Psoas muscle (tissue), 8 donors: Measurements from ENCODE around the gene HNF1B. TPM values are rescaled to one million over a fixed set of nuclear protein-coding genes. Genes with fewer than 3 reads are reported as not detected.

Experiments used
- ATAC-seq, 4 donors: fragments of 200-7000 bp; cut with Tn5 transposase; one replicate each; pipeline ENCODE4 v1.9.1; 2020; ENCODE audit warnings: moderate library complexity in 3 of 4, mild to moderate bottlenecking in 2 of 4
- DNase-seq, 2 donors: peaks; one replicate each; pipeline ENCODE4 v3.0.0-alpha.2; 2020
- H3K27ac ChIP-seq: fragments of 200-600 bp; one replicate; pipeline ENCODE4 v1.8.0; 2022
- H3K27me3 ChIP-seq, 3 donors: fragments of 200-600 bp in 1 of 3; one replicate each; pipeline versions ENCODE4 v1.6.1 to v1.8.0; 2013 to 2022; ENCODE audit warnings: low read length in 2 of 3, mild to moderate bottlenecking in 2 of 3, moderate library complexity in 1 of 3; ENCODE audit not compliant: insufficient read depth in 3 of 3
- H3K36me3 ChIP-seq, 2 donors: fragments of 200-600 bp in 1 of 2; one replicate each; pipeline versions ENCODE4 v1.6.1 to v1.8.0; 2013 to 2022; ENCODE audit warnings: low read depth in 1 of 2, mild to moderate bottlenecking in 1 of 2, moderate library complexity in 1 of 2; ENCODE audit not compliant: insufficient read depth in 1 of 2
- H3K4me1 ChIP-seq: fragments of 200-600 bp; one replicate; pipeline ENCODE4 v1.8.0; 2022
- H3K4me3 ChIP-seq: fragments of 200-600 bp; one replicate; pipeline ENCODE4 v1.8.0; 2022; ENCODE audit warnings: mild to moderate bottlenecking
- H3K9me3 ChIP-seq: fragments of 200-600 bp; one replicate; pipeline ENCODE4 v1.8.0; 2022
- CTCF ChIP-seq: fragments of 200-600 bp; IDR thresholded peaks from one replicate; pipeline ENCODE4 v1.8.0; 2022; ENCODE audit warnings: antibody characterized with exemption
- WGBS, 3 donors: extraction: QIAGEN DNeasy Blood & Tissue Kit; methylation state at CpG; one replicate each; pipeline versions ENCODE4 v1.1.6 to v1.1.7; 2013; 5-methylcytosine and 5-hydroxymethylcytosine counted together
- intact Hi-C, 2 donors: fragments of 100-400 bp; cut with DNase I; formaldehyde crosslinking; loops; one replicate each; pipeline versions ENCODE4 v1.11.0 to v1.14.2; 2022
- polyA plus RNA-seq, 3 donors: library from polyadenylated mRNA; stranded (reverse); fragments of 200-250 nt; gene quantifications; one replicate each; pipeline ENCODE4 v1.2.3, GENCODE V29; 2013
- total RNA-seq, 4 donors: library from RNA; stranded (reverse); fragmentation: NEBNext Ultra II Directional in 2 of 4; extraction: Animal tissue kit (Norgen Biotek cat#: 25700) in 2 of 4; gene quantifications; one replicate each; pipeline versions ENCODE4 v1.2.1 to v1.2.4, GENCODE V29; 2021 to 2023
- donor health status: healthy with polysubstance abuse.
- donor health status: DM: no; HTN: no; CAD: no; lungs with moderate emphysema.
- donor health status: Bipolar disorder and iron deficiency.
- donor health status: healthy.
- donor health status: DM: yes; HTN: yes; CAD: no.
- donor health status: DM: no; HTN: no; CAD: no.
- donor health status: DM: no; HTN: no; CAD: no.
- donor health status: DM: yes; HTN: yes; CAD: no.

The HNF1B gene
- total and polyA plus RNA-seq, 7 donors, result 0.03 TPM; not detected in 6

- H3K4me1 ChIP-seq, result no peaks in the 10 kb centered on the region
- H3K27me3 ChIP-seq, result no peaks in the 10 kb centered on the region
- intact Hi-C loops, result no loop called here
- H3K9me3 ChIP-seq, result no peaks in the 10 kb centered on the region
- H3K4me3 ChIP-seq, result no peak overlapping the region
- DNase-seq (no peak), ATAC-seq (no peak)
- 78 to 83% (median 80%) methylated on average over 3 of the region's 3 CpGs for WGBS, 3 donors
- no peaks in the 10 kb centered on the region for H3K36me3 ChIP-seq
- TF ChIP-seq CTCF, result no peak
- no peak overlapping the region for H3K27ac ChIP-seq
These were observed 80.6 kb downstream of the HNF1B start for GRCh38 chr17:37664214-37664613.

- no peaks in the 10 kb centered on the region for H3K4me1 ChIP-seq
- WGBS, 3 donors, result 35 to 40% (median 38%) methylated on average over 4 of the region's 4 CpGs
- ATAC-seq (no peak), DNase-seq (no peak)
- no peak overlapping the region for H3K27ac ChIP-seq
- no peaks in the 10 kb centered on the region for H3K36me3 ChIP-seq
- H3K27me3 ChIP-seq, result no peaks in the 10 kb centered on the region
- no peak for TF ChIP-seq CTCF
- H3K4me3 ChIP-seq, result no peak overlapping the region
- intact Hi-C loops, result no loop called here
- H3K9me3 ChIP-seq, result no peaks in the 10 kb centered on the region
These were observed 82.5 kb downstream of the HNF1B start for GRCh38 chr17:37662353-37662752.

GRCh38 chr17:37661400-37662014 is 83.4 kb downstream of the HNF1B start:
- ATAC-seq (no peak), DNase-seq (no peak)
- TF ChIP-seq CTCF, result no peak
- Histone ChIP-seq H3K4me3 (no peak overlapping the region), H3K4me1 (no peaks in the 10 kb centered on the region), H3K9me3 (no peaks in the 10 kb centered on the region), H3K36me3 (no peaks in the 10 kb centered on the region), H3K27me3 (no peaks in the 10 kb centered on the region), H3K27ac (no peak overlapping the region)
- WGBS, 3 donors, result 32 to 61% (median 46%) methylated on average over 1 of the region's 1 CpG
- intact Hi-C loops, result no loop called here

- DNase-seq (no peak), ATAC-seq (no peak)
- Histone ChIP-seq H3K27me3 (no peaks in the 10 kb centered on the region), H3K9me3 (no peaks in the 10 kb centered on the region), H3K4me1 (no peaks in the 10 kb centered on the region), H3K4me3 (no peak overlapping the region), H3K27ac (no peak overlapping the region), H3K36me3 (no peaks in the 10 kb centered on the region)
- intact Hi-C loops, result no loop called here
- TF ChIP-seq CTCF, result no peak
- WGBS, 3 donors, result 70 to 73% (median 73%) methylated on average over 5 of the region's 5 CpGs
These were observed 84.9 kb downstream of the HNF1B start for GRCh38 chr17:37659925-37660324.

GRCh38 chr17:37657202-37657601 is 87.7 kb downstream of the HNF1B start:
- WGBS, 3 donors, result 66 to 75% (median 66%) methylated on average over 1 of the region's 1 CpG
- Histone ChIP-seq H3K36me3 (no peaks in the 10 kb centered on the region), H3K27ac (no peak overlapping the region), H3K9me3 (no peaks in the 10 kb centered on the region), H3K4me1 (no peaks in the 10 kb centered on the region), H3K27me3 (no peaks in the 10 kb centered on the region), H3K4me3 (no peak overlapping the region)
- no peak for ATAC-seq
- no peak for DNase-seq
- intact Hi-C loops, result no loop called here
- no peak for TF ChIP-seq CTCF
